ENCODE results near the gene CD6. TPM values are rescaled to one million over a fixed set of nuclear protein-coding genes. Genes with fewer than 3 reads are reported as not detected.

Gene CD6
- total and polyA plus RNA-seq, 2 of the 8 experiments (the other 6 are each of a cell fraction or from before 2014, with no cell fraction given) = 0.03 TPM; not detected in 1

DNA sequence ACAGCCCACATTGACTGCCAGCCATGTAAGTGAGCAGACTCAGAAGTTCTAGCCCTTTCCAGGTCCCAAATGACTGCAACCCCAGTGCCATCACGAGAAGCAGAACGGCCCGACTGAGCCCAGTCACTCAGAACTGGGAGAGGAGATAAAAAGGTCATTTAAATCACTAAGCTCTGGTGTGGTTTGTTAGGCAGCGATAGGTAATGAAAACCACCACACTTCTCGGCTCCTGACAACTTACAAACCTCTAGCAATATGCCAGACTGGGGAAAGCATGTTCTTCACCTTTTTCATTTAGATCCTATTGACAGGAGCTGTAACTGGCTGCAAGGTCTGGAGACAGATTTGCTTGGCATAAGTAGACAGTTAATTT is 26.2 kb upstream of the CD6 start (continued):
- TF ChIP-seq, protein P1, sequence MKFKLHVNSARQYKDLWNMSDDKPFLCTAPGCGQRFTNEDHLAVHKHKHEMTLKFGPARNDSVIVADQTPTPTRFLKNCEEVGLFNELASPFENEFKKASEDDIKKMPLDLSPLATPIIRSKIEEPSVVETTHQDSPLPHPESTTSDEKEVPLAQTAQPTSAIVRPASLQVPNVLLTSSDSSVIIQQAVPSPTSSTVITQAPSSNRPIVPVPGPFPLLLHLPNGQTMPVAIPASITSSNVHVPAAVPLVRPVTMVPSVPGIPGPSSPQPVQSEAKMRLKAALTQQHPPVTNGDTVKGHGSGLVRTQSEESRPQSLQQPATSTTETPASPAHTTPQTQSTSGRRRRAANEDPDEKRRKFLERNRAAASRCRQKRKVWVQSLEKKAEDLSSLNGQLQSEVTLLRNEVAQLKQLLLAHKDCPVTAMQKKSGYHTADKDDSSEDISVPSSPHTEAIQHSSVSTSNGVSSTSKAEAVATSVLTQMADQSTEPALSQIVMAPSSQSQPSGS (IDR thresholded peaks at IDR 0.05; ENCODE audit: low read length) = no peak
- TF ChIP-seq ASH2L (IDR thresholded peaks at IDR 0.05; ENCODE audit: low read length) (no peak), EZH2 (IDR thresholded peaks at IDR 0.05; ENCODE audit: low read depth, low read length, severe bottlenecking) (no peak), CEBPB (IDR thresholded peaks at IDR 0.05; ENCODE audit: low read depth, low read length) (no peak), CBX8 (IDR thresholded peaks at IDR 0.05; ENCODE audit: borderline replicate concordance, low read depth, low read length) (no peak), RFX5 (IDR thresholded peaks at IDR 0.05; ENCODE audit: borderline replicate concordance, low read depth, low read length) (no peak), FOSL1 (IDR thresholded peaks at IDR 0.05; ENCODE audit: insufficient read depth, low read depth, low read length) (no peak)

All from H1 (cell line).